HEK293T (cell line): ENCODE data around the gene FHIT.
A peak's percentile ranks its signal among the peaks of the same experiment; 100 is the strongest.

Source experiments
- CTCF ChIA-PET: fragments of 350-600 bp; formaldehyde crosslinking; extraction: SDS; loops from one replicate; lab custom pipeline; 2021; ENCODE audit warnings: antibody characterized with exemption, inconsistent platforms; lab: Yijun Ruan, JAX
- POLR2A ChIA-PET: fragments of 350-600 bp; formaldehyde crosslinking; extraction: SDS; loops from one replicate; lab custom pipeline; 2020; ENCODE audit warnings: antibody characterized with exemption, inconsistent platforms; lab: Yijun Ruan, JAX
- DNase-seq: peaks from one replicate; pipeline ENCODE4 v3.0.0; 2012; ENCODE audit warnings: mixed read lengths; ENCODE audit errors: extremely low spot score
- ARNT ChIP-seq: fragments of 450-650 bp; IDR thresholded peaks from 2 replicates; pipeline ENCODE4 v1.6.1; 2017; ENCODE audit warnings: mild to moderate bottlenecking
- BHLHE40 ChIP-seq: fragments of 450-650 bp; IDR thresholded peaks from 2 replicates; pipeline ENCODE4 v1.6.1; 2016; ENCODE audit warnings: mild to moderate bottlenecking, moderate library complexity, borderline replicate concordance
- CTBP1 ChIP-seq: fragments of 450-650 bp; IDR thresholded peaks from 2 replicates; pipeline ENCODE4 v1.6.1; 2016; ENCODE audit warnings: borderline replicate concordance
- ELF4 ChIP-seq: fragments of 450-650 bp; IDR thresholded peaks from 2 replicates; pipeline ENCODE4 v1.6.1; 2017; ENCODE audit warnings: antibody characterized with exemption
- FOXA1 ChIP-seq: fragments of 450-650 bp; IDR thresholded peaks from 2 replicates; pipeline ENCODE4 v1.6.1; 2016; ENCODE audit warnings: mild to moderate bottlenecking
- FOXK2 ChIP-seq: fragments of 450-650 bp; IDR thresholded peaks from 2 replicates; pipeline ENCODE4 v1.6.1; 2016; ENCODE audit warnings: mild to moderate bottlenecking
- FOXM1 ChIP-seq: fragments of 450-650 bp; IDR thresholded peaks from 2 replicates; pipeline ENCODE4 v1.6.1; 2017; ENCODE audit warnings: mild to moderate bottlenecking, borderline replicate concordance
- HDGF ChIP-seq: fragments of 450-650 bp; IDR thresholded peaks from 2 replicates; pipeline ENCODE4 v1.6.1; 2017; ENCODE audit warnings: antibody characterized with exemption, borderline replicate concordance
- L3MBTL2 ChIP-seq: fragments of 450-650 bp; conservative IDR thresholded peaks from 2 replicates; pipeline ENCODE4 v1.6.1; 2016; ENCODE audit warnings: mild to moderate bottlenecking
- LEF1 ChIP-seq: fragments of 450-650 bp; IDR thresholded peaks from 2 replicates; pipeline ENCODE4 v1.6.1; 2017; ENCODE audit warnings: mild to moderate bottlenecking, borderline replicate concordance
- NFRKB ChIP-seq: fragments of 450-650 bp; IDR thresholded peaks from 2 replicates; pipeline ENCODE4 v1.6.1; 2016; ENCODE audit warnings: mild to moderate bottlenecking, moderate library complexity
- PKNOX1 ChIP-seq: fragments of 450-650 bp; IDR thresholded peaks from 2 replicates; pipeline ENCODE4 v1.6.1; 2016
- SP1 ChIP-seq: fragments of 450-650 bp; IDR thresholded peaks from 2 replicates; pipeline ENCODE4 v1.6.1; 2017
- SUZ12 ChIP-seq: fragments of 450-650 bp; IDR thresholded peaks from 2 replicates; pipeline ENCODE4 v1.6.1; 2016; ENCODE audit warnings: mild to moderate bottlenecking
- TARDBP ChIP-seq: fragments of 450-650 bp; IDR thresholded peaks from 2 replicates; pipeline ENCODE4 v1.6.1; 2016
- ZNF384 ChIP-seq: fragments of 450-650 bp; IDR thresholded peaks from 2 replicates; pipeline ENCODE4 v1.6.1; 2016

FHIT gene

DNA sequence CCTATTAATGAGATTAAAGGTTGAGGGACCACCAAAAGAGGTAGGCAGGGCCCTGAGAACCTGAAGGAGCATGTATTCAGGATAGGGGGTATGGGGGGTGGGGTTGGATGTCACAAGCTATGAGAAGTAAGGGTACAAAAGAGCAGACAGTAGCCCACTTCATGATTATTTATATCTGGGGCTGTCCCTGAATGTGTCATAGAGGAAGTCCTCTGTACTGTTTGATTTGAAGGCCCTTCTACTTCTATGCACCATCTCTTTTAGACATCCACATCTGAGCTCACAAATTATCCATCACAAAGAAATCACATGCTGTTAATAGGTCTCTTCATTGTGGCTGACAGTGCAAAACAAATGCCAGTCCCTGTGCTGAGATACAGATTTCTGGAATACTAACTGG is 68.6 kb downstream of the FHIT start:
- ChIA-PET CTCF (interaction anchor here (0.6 kb wide), 1 partner anchor 254 kb away, joined by 3 read pairs; no protein-coding TSS in a partner anchor), POLR2A (no interaction called here)
- DNase-seq: no peak
- no peak for TF ChIP-seq FOXK2
- TF ChIP-seq SP1: no peak
- no peak for TF ChIP-seq PKNOX1
- TF ChIP-seq CTBP1: no peak
- TF ChIP-seq BHLHE40: no peak
- no peak for TF ChIP-seq SUZ12
- no peak for TF ChIP-seq FOXA1
- no peak for TF ChIP-seq HDGF
- TF ChIP-seq TARDBP: no peak
- no peak for TF ChIP-seq ELF4
- TF ChIP-seq NFRKB: no peak
- TF ChIP-seq ZNF384: no peak
- TF ChIP-seq LEF1: no peak
- no peak for TF ChIP-seq FOXM1
- no peak for TF ChIP-seq L3MBTL2
- TF ChIP-seq ARNT: no peak

GRCh38 chr3:61181874-61182273 is 69.4 kb downstream of the FHIT start:
- DNase-seq: peak; percentile 32
- POLR2A ChIA-PET: no interaction called here
- TF ChIP-seq BHLHE40: no peak
- no peak for TF ChIP-seq SUZ12
- TF ChIP-seq HDGF: no peak
- no peak for TF ChIP-seq SP1
- TF ChIP-seq LEF1: no peak
- peak; percentile 62 for TF ChIP-seq PKNOX1
- CTCF ChIA-PET: no interaction called here

DNA sequence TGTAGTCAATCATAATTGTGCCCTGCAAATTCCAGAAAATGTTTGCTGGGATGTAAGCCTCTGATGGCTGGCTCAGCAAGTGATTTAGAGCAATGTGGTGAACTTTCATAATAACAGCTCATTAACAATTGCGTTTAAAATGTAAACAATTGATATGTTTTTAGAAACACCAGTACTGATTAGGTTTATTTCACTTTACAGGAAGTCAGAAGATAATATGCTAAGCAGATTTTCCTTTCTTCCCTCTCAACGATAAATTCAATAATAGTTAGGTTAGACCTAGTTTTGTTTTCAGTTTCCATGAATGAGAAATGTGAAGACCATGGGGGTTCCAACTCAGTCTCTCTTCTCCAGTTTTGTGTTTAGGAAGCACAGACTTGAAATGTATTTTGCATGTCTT is 71.0 kb downstream of the FHIT start:
- ChIA-PET POLR2A (no interaction called here), CTCF (no interaction called here)
- TF ChIP-seq CTBP1: no peak
- no peak for TF ChIP-seq L3MBTL2
- TF ChIP-seq FOXA1: no peak
- no peak for TF ChIP-seq FOXM1
- TF ChIP-seq BHLHE40: no peak
- TF ChIP-seq SUZ12: no peak
- no peak for TF ChIP-seq PKNOX1
- no peak for TF ChIP-seq LEF1
- TF ChIP-seq HDGF: no peak
- TF ChIP-seq ARNT: no peak
- no peak for TF ChIP-seq ZNF384
- TF ChIP-seq NFRKB: no peak
- TF ChIP-seq FOXK2: no peak
- TF ChIP-seq SP1: no peak
- no peak for TF ChIP-seq ELF4
- no peak for TF ChIP-seq TARDBP
- DNase-seq: no peak

- no peak for TF ChIP-seq SP1
- no peak for TF ChIP-seq PKNOX1
- no peak for TF ChIP-seq ELF4
- TF ChIP-seq ZNF384: no peak
- TF ChIP-seq CTBP1: no peak
- no peak for TF ChIP-seq HDGF
- no peak for DNase-seq
- CTCF ChIA-PET: no interaction called here
Observed at GRCh38 chr3:61178167-61178566, 73.1 kb downstream of the FHIT start.

DNA sequence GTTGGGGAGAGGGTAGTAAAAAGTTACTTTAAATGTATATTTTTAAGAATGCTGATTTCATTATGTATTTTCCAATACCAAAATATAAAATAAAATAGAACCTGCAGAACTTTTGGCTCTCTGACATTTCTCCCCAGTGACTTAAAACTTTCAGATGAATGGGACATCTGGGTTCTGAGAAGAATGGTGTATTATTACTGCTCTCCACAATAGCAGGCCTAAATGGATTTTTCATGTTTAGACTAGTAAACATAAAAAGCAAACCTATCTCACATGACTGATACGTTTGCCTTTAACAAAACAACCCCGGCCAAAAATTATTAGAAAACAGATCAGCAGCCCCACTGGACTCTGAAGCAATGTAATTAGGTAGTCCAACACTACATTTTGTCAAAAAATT is 73.8 kb downstream of the FHIT start:
- no peak for DNase-seq
- CTCF ChIA-PET: no interaction called here
- TF ChIP-seq L3MBTL2 (no peak), HDGF (no peak), FOXM1 (no peak)
- POLR2A ChIA-PET: no interaction called here

More at GRCh38 chr3:61178167-61178566, 73.1 kb downstream of the FHIT start:
- POLR2A ChIA-PET: no interaction called here

GRCh38 chr3:61173676-61174075 is 77.6 kb downstream of the FHIT start:
- ChIA-PET CTCF (no interaction called here), POLR2A (no interaction called here)
- TF ChIP-seq FOXK2 (no peak), ZNF384 (no peak), L3MBTL2 (no peak), ARNT (no peak), TARDBP (no peak), ELF4 (no peak), PKNOX1 (no peak), FOXA1 (no peak), CTBP1 (no peak), HDGF (no peak), SUZ12 (no peak), LEF1 (no peak), BHLHE40 (no peak), SP1 (no peak)
- DNase-seq: no peak
